C4-2B (cell line): ENCODE data around the gene TSG101.

Experiments
- H3K27ac ChIP-seq: fragments of 450-650 bp; 2 replicates; pipeline ENCODE4 v1.5.1; 2017
- CTCF ChIP-seq: fragments of 450-650 bp; conservative IDR thresholded peaks from 2 replicates; pipeline ENCODE4 v1.5.1; 2017; ENCODE audit warnings: mild to moderate bottlenecking
- ZFX ChIP-seq: fragments of 450-650 bp; IDR thresholded peaks from 2 replicates; pipeline ENCODE4 v1.6.1; 2017

Gene TSG101

GRCh38 chr11:18526521-18527296 lies at the start of gene TSG101:
Gene TSG101, minus strand, starts transcription at chr11:18526942. Its CDS starts 126 bp downstream, at chr11:18526816.
- H3K27ac ChIP-seq = peak within 1 kb of the TSS; percentile 85
- TF ChIP-seq CTCF = no peak
- TF ChIP-seq ZFX = peak; percentile 84

DNA sequence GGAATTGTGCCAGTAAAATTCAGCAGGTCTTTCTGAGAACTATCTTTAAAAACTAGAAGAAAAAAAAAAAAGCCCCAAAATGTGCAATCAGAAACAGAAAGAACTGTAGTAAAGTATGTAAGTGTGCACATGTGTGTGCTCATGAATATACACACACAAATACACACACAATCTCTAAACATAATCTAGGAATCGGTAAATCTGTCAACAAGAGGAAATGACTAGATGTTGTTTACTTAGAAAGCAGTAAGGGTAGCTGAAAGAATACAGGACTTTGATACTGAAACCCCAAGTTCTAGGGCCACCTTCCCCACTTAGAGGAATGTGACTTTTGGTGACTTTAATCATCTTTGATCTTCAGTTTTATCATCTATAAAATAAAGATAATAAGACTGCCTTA lies 48.6 kb upstream of the TSG101 start:
- no peak overlapping the region for H3K27ac ChIP-seq
- TF ChIP-seq ZFX (no peak), CTCF (no peak)

- no peak overlapping the region for H3K27ac ChIP-seq
- TF ChIP-seq CTCF (no peak), ZFX (no peak)
Measured at GRCh38 chr11:18567081-18567480, 40.3 kb upstream of the TSG101 start.

GRCh38 chr11:18566406-18566805 lies 39.7 kb upstream of the TSG101 start:
- no peak overlapping the region for H3K27ac ChIP-seq
- no peak for TF ChIP-seq CTCF
- no peak for TF ChIP-seq ZFX

DNA sequence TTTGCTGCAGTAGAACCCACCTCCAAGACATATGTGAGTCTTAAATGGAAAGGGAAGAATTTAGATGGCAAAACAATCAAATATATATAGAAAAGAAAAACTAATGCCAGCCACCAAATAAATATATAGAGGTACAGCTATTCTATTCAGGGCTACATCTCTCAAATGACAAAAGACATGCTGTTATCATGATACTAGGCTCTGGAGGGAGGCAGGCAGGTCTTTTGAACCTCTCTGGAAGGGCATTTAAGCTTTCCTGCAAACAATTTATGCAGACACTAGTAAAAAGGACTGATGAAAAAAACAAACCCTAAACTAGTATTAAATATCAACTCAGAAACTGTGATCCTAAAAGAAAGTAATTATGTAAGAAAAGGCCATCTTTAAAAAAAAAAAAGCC lies 37.4 kb upstream of the TSG101 start:
- TF ChIP-seq CTCF (no peak), ZFX (no peak)
- no peak overlapping the region for H3K27ac ChIP-seq

- no peak overlapping the region for H3K27ac ChIP-seq
- no peak for TF ChIP-seq CTCF
- no peak for TF ChIP-seq ZFX
Measured at GRCh38 chr11:18563090-18563730, 36.5 kb upstream of the TSG101 start.

GRCh38 chr11:18548001-18548400 lies 21.3 kb upstream of the TSG101 start:
- no peak overlapping the region for H3K27ac ChIP-seq
- TF ChIP-seq CTCF = no peak
- no peak for TF ChIP-seq ZFX
